GM11168 (cell line): ENCODE data around the gene CHCHD3.
"Not testable (repeated sequence)": the region's sequence is repeated elsewhere in the genome, so short reads cannot be mapped to it uniquely, and the experiment has no call there.

Experiments used
- in situ Hi-C: fragments of 300-500 bp; cut with MboI; formaldehyde crosslinking; loops from one replicate; pipeline ENCODE4 v1.12.0; 2022; ENCODE audit warnings: low sequenced_read_pairs; ENCODE audit not compliant: unreplicated experiment

The CHCHD3 gene

GRCh38 chr7:132919771-132920170 is 162.1 kb downstream of the CHCHD3 start:
- in situ Hi-C loops = no loop called here

DNA sequence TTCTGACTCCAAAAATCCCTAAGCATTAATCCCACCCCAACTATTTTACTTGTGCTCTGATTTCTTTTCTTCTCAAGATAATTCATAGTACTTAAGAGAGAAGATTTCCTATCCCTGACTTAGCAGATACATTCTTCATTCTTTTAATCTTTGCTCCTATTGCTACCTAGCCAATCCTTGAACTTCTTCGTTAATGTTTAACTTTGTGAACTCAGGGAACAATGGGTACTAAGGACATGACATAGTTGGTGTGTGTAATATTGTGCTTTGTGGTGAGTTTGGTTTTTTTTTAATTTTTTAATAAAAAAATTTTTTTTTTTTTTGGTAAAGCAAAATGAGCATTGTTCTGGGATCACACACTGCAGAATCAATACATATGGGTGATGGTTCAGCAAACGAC is 166.2 kb downstream of the CHCHD3 start:
- in situ Hi-C loops = no loop called here

DNA sequence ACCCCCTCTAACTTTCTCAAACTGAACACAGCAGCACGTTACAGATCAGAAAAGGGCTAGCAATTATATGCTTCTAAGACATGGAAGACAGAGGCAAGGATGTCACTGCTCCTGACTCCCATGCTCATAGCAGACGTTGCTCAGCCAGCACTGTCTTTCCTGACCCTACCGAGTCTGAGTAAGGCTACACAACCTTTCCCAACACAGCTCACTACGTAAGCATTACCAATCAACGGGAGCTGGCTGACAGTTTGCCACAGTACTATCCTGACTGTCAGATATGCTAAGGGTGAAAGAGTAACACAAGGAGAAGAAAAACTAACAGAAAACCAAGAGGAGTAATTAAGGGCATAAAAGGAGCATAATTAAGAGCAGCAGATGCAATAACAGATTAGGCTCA is 171.2 kb downstream of the CHCHD3 start:
- in situ Hi-C loops = no loop called here

GRCh38 chr7:132907380-132907940 is 174.4 kb downstream of the CHCHD3 start:
- in situ Hi-C loops = no loop called here

- in situ Hi-C loops = no loop called here
These were observed 175.6 kb downstream of the CHCHD3 start for GRCh38 chr7:132906193-132906835.

DNA sequence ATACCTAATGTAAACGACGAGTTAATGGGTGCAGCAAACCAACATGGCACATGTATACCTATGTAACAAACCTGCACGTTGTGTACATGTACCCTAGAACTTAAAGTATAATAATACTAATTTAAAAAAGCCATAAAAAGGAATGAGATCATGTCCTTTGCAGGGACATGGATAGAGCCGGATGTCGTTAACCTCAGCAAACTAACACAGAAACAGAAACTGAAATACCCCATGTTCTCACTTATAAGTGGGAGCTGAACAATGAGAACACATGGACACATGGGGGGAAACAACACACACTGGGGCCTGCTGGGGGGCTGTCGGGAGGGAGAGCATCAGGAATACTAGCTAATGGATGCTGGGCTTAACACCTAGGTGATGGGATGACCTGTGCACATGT is 176.8 kb downstream of the CHCHD3 start:
- in situ Hi-C loops = not testable (repeated sequence)

DNA sequence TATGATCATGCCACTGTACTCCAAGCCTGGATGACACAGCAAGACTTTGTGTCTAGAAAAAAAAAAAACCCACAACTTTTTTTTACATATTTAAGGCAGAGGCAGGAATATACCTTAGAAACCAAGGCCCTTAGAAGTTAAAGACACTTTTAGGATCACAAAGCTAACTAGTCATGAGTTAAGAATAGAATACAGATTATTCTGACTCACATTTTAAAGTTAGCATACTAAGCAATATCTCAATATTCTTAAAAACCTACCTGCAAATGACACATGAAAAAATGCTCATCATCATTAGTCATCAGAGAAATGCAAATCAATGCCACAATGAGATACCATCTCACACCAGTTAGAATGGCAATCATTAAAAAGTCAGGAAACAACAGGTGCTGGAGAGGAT is 177.7 kb downstream of the CHCHD3 start:
- in situ Hi-C loops = no loop called here

- in situ Hi-C loops = not testable (repeated sequence)
These were observed 179.6 kb downstream of the CHCHD3 start for GRCh38 chr7:132902294-132902693.

DNA sequence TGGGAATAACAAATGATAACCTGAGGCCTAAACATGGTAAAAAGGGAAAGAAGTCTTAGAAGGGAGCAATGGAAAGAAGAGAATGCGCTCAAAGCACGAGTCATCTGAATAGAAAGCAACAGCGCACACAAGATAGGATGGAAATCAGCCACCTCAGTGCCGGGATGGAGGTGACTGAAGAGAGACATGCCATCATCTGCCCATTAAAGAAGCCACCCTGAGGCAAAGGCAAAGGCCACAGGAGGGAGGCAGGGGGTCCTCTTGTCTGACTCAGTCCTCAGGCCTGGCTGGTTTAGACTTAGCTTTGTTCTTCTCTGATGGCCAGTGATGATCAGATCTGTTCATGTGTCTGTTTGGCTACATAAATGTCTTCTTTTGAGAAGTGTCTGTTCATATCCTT is 180.6 kb downstream of the CHCHD3 start:
- in situ Hi-C loops = no loop called here

- in situ Hi-C loops = no loop called here
These were observed 182.1 kb downstream of the CHCHD3 start for GRCh38 chr7:132899833-132900232.

GRCh38 chr7:132898641-132899175 is 183.2 kb downstream of the CHCHD3 start:
- in situ Hi-C loops = not testable (repeated sequence)

DNA sequence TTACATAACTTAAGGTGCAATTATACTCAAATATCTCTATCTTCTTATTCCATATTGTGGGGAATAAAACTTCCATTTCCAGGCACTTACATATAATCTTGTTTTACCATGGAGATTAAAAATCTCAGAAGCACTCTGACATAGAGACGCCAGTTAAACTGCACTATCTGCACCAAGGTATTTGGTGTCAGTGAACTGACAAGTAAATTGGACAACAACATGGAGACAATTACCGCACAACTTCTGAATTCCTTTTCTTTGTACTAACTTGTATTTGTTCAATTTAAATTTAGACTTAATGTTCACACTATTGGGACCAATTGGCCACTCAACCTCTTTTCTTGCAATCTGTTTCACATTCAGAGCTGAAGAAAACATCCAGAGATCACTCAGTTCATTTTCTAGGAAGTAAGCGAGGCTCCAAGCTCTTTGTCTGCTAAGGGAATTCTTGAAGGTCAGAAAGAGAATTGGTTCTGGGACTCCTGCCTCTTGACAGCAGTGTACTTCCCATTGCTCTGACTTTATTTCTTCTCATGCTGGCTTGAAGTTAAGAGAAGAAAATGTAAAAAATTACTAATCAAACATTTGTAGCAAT is 184.7 kb downstream of the CHCHD3 start:
- in situ Hi-C loops = no loop called here

DNA sequence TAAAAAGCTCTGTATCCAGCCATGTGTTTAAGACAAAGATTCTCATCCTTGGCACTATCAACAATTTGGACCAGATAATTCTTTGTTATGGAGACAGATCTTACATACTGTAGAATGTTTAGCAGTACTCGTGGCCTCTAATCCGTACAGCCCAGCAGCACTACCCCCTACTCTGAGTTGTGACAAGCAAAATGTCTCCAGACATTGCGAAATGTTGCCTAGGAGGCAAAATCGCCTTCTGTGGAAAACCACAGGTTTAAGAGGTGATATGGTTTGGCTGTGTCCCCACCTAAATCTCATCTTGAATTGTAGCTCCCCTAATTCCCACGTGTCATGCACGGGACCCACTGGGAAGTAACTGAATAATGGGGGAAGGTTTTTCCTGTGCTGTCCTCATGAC is 186.7 kb downstream of the CHCHD3 start:
- in situ Hi-C loops = no loop called here

DNA sequence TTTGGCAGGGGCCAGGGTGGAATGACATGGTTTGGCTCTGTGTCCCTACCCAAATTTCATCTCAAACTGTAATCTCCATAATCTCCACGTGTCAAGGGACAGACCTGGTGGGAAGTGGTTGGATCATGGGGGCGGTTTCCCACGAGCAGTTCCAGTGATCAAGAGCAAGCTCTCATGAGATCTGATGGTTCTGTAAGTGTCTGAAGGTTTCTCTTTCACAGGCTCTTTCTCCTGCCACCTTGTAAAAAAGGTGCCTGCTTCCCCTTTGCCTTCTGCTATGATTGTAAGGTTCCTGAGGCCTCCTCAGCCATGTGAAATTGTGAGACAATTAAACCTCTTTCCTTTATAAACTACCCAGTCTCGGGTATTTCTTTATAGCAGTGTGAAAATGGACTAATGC is 188.3 kb downstream of the CHCHD3 start:
- in situ Hi-C loops = no loop called here

GRCh38 chr7:132892744-132893143 is 189.1 kb downstream of the CHCHD3 start:
- in situ Hi-C loops = not testable (repeated sequence)

- in situ Hi-C loops = no loop called here
These were observed 190.3 kb downstream of the CHCHD3 start for GRCh38 chr7:132891554-132891953.

DNA sequence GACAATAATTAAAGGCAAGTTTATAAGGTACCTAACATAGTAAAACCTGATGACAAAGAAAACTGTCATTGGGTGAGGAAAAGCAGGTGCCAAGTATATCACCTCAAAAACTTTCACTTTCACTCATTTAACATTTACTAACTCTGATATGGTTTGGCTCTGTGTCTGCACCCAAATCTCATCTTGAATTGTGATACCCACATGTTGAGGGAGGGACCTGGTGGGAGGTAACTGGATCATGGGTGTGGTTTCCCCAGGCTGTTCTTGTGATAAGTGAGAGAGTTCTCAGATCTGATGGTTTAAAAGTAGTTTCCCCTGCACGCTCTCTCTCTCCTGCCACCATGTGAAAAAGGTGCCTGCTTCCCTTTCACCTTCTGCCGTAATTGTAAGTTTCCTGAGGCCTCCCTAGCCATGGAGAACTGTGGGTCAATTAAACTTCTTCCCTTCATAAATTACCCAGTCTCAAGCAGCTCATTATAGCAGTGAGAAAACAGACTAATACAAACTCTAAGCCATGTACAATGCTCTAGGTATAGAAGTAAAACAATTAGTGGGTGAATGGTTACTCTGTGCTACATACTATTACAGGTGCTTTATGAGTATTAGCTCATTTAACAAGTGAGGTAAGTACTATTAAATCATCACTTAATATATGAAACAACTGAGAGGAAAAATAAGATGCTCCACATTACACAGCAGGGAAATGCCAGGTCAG is 199.0 kb downstream of the CHCHD3 start:
- in situ Hi-C loops = no loop called here

DNA sequence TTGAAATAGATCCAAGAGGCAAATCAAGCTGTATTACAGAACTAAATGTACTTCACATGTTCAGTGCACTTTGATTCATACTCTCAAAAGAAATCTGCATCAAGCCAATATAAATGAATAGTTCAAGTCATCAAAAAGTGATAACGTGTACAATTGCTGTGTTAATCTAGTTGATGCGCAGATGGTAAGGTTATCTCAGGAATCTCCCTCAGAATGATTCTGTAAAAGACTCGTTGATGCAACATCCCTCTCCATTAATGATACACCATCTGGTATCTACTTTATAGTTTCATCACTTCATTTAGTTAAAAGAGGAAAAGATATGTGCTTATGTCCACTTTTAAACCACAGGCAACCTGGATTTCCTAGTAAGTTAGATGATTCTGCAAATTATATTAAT is 200.6 kb downstream of the CHCHD3 start:
- in situ Hi-C loops = no loop called here

DNA sequence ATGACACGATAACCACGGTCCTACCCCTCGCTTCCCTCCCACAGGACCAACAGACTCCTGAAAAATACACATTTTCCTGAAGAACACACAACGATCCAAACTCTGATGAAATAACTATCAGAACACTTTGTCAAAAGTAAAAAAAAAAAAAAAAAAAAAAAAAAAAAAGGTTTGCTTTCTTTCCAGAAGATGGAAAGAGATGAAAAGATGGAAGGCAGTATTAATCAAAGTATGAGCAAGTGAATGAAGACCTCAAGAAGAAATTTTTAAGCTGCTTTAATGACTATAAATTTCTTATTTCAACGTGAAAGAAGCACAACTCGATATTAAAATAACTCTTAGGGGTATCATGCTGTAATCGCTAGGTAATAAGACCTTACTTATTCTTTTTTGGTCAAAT is 202.3 kb downstream of the CHCHD3 start:
- in situ Hi-C loops = no loop called here

DNA sequence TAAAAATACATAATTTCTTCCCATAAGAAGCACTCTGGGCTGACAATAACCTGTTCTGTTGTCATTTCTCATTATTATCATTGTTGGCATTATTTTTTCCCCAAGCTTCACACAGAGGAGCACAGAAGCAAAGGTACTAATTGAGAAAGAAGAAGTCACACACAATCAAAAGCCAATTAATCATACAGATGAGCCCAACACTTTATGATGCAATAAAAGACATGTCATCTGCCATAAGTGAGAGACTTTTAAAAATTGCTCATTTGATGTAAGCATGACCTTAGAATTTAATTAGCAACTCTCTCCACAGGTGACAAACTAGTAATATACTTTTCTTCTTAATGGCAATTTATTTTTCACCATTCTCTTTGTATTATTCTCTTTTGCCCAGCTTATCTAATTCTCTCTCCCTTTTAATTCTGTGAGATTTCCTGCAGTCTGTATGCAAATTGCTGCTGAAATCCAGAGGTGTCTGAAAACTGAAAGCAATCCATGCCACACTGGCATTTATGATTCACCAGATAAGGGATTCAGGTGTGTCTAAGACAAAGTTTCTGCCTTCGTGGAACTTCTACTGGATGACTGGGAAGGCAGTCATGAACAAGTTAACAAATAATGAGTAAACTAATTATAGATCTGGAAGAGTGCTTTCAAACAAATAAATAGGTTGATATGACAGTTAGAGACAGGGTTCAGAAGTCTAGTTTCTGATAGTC is 203.5 kb downstream of the CHCHD3 start:
- in situ Hi-C loops = no loop called here
